Keratinocyte (primary cell): ENCODE results near the gene GAA. TPM values are rescaled to one million over a fixed set of nuclear protein-coding genes. Genes with fewer than 3 reads are reported as not detected.

Experiments used
- DNase-seq: peaks from one replicate; pipeline ENCODE4 v3.0.0-alpha.2; 2011; ENCODE audit warnings: low read depth, missing footprints, low spot score
- FAIRE-seq: peaks from 2 replicates; lab custom pipeline; 2011; peaks lifted over from hg19 to GRCh38; lab: Jason Lieb, UNC
- H2AFZ ChIP-seq: 2 replicates; pipeline ENCODE4 v1.6.0; 2012; ENCODE audit warnings: low read length, control low read depth, inconsistent platforms; ENCODE audit not compliant: control insufficient read depth
- H3K27ac ChIP-seq: 2 replicates; pipeline ENCODE4 v1.5.1; 2011; ENCODE audit warnings: low read length; ENCODE audit not compliant: control insufficient read depth, insufficient read depth
- H3K27me3 ChIP-seq: 3 replicates; pipeline ENCODE4 v1.6.0; 2011; ENCODE audit warnings: low read length; ENCODE audit not compliant: control insufficient read depth, insufficient read depth; ENCODE audit errors: extremely low read depth
- H3K36me3 ChIP-seq, 2 experiments: 2 replicates in 1 of 2; 3 replicates in 1 of 2; pipeline ENCODE4 v1.5.1; 2011; ENCODE audit warnings: low read length in 2 of 2, mild to moderate bottlenecking in 1 of 2; ENCODE audit not compliant: control insufficient read depth in 2 of 2, insufficient read depth in 2 of 2; ENCODE audit errors: extremely low read depth in 1 of 2
- H3K4me1 ChIP-seq: 3 replicates; pipeline ENCODE4 v1.5.1; 2011; ENCODE audit warnings: low read length; ENCODE audit not compliant: control insufficient read depth, insufficient read depth; ENCODE audit errors: extremely low read depth
- H3K4me2 ChIP-seq: 3 replicates; pipeline ENCODE4 v1.6.0; 2011; ENCODE audit warnings: low read depth, low read length; ENCODE audit not compliant: control insufficient read depth, insufficient read depth; ENCODE audit errors: extremely low read depth
- H3K4me3 ChIP-seq, 3 experiments: fragments of 200-600 bp in 1 of 3; sonication (generic) in 1 of 3; 2 replicates in 2 of 3; 3 replicates in 1 of 3; pipeline ENCODE4 v1.5.1; 2011 to 2016; ENCODE audit warnings: low read length in 3 of 3, mild to moderate bottlenecking in 3 of 3, control low read depth in 2 of 3, inconsistent platforms in 1 of 3, low read depth in 1 of 3, mixed read lengths in 1 of 3, mixed run types in 1 of 3, moderate library complexity in 1 of 3; ENCODE audit not compliant: control insufficient read depth in 2 of 3, insufficient read depth in 2 of 3; ENCODE audit errors: extremely low read depth in 1 of 3
- H3K79me2 ChIP-seq: 2 replicates; pipeline ENCODE4 v1.6.0; 2012; ENCODE audit warnings: low read length; ENCODE audit not compliant: control insufficient read depth, insufficient read depth
- H3K9ac ChIP-seq: 3 replicates; pipeline ENCODE4 v1.6.0; 2011; ENCODE audit warnings: low read length; ENCODE audit not compliant: control insufficient read depth, insufficient read depth; ENCODE audit errors: extremely low read depth
- H3K9me1 ChIP-seq: 3 replicates; pipeline ENCODE4 v1.6.0; 2011; ENCODE audit warnings: low read length; ENCODE audit not compliant: control insufficient read depth, insufficient read depth; ENCODE audit errors: extremely low read depth
- H3K9me3 ChIP-seq: 2 replicates; pipeline ENCODE4 v1.5.1; 2012; ENCODE audit warnings: low read depth, low read length; ENCODE audit not compliant: control insufficient read depth
- H4K20me1 ChIP-seq: 3 replicates; pipeline ENCODE4 v1.6.0; 2011; ENCODE audit warnings: low read length; ENCODE audit not compliant: control insufficient read depth, insufficient read depth; ENCODE audit errors: extremely low read depth
- CTCF ChIP-seq, 3 experiments: IDR thresholded peaks in 1 of 3; conservative IDR thresholded peaks in 1 of 3; optimal IDR thresholded peaks in 1 of 3; 2 replicates in 2 of 3; 3 replicates in 1 of 3; pipeline versions ENCODE3 to v1.5.1; 2011; ENCODE audit warnings: low read length in 3 of 3, mild to moderate bottlenecking in 3 of 3, moderate library complexity in 2 of 3, control low read depth in 1 of 3, inconsistent platforms in 1 of 3; ENCODE audit not compliant: insufficient read depth in 2 of 3; ENCODE audit errors: extremely low read depth in 1 of 3
- EZH2 ChIP-seq: IDR thresholded peaks from one replicate; pipeline ENCODE4 v1.6.1; 2012; ENCODE audit warnings: inconsistent platforms, mild to moderate bottlenecking, low read length, moderate library complexity
- dilution Hi-C: fragments of 300-500 bp; cut with MboI; formaldehyde crosslinking; loops from one replicate; pipeline ENCODE4 v1.7.0; 2020; ENCODE audit warnings: low sequenced_read_pairs; ENCODE audit not compliant: extremely low pct_ligation_motif_present
- polyA plus RNA-seq, 5 experiments: library from polyadenylated mRNA; depleted of rRNA in 3 of 5; stranded (reverse) in 3 of 5; stranded (forward) in 1 of 5; unstranded in 1 of 5; fragments of >200 nt; gene quantifications; 1 replicate in 1 of 5; 2 replicates in 3 of 5; 3 replicates in 1 of 5; pipeline versions ENCODE4 v1.2.1 to v1.2.3, GENCODE V29; 2011 to 2012; ENCODE audit warnings: missing spikeins in 2 of 5, low read depth in 1 of 5, low replicate concordance in 1 of 5

Gene GAA
- polyA plus RNA-seq, 1 donor (not counting 4 experiments of a cell fraction or from before 2014, with no cell fraction given): 3.2 TPM

GRCh38 chr17:80115159-80115558 is 13.8 kb downstream of the GAA start:
- H3K9me1 ChIP-seq: no peaks in the 10 kb centered on the region
- H4K20me1 ChIP-seq: no peaks in the 10 kb centered on the region

GRCh38 chr17:80116276-80116920 is 15.0 kb downstream of the GAA start:
- Histone ChIP-seq H3K9me3 (no peaks in the 10 kb centered on the region), H3K4me1 (no peaks in the 10 kb centered on the region), H3K27me3 (no peaks in the 10 kb centered on the region), H2AFZ (no peak overlapping the region), H4K20me1 (no peaks in the 10 kb centered on the region), H3K4me2 (no peak overlapping the region), H3K9ac (no peak overlapping the region), H3K9me1 (no peaks in the 10 kb centered on the region), H3K36me3 (no peaks in the 10 kb centered on the region), H3K27ac (no peak overlapping the region), H3K4me3 (no peak overlapping the region), H3K79me2 (no peaks in the 10 kb centered on the region)
- FAIRE-seq (no peak), DNase-seq (no peak)
- dilution Hi-C loops: no loop called here
- TF ChIP-seq CTCF (optimal IDR thresholded peaks at IDR 0.05 in 1 of 3, IDR thresholded peaks at IDR 0.05 in 1 of 3, conservative IDR thresholded peaks at IDR 0.05 in 1 of 3; ENCODE audit: extremely low read depth in 1 of 3, insufficient read depth in 2 of 3, low read length in 3 of 3) (no peak), EZH2 (no peak)

More at GRCh38 chr17:80115159-80115558, 13.8 kb downstream of the GAA start:
- H3K9ac ChIP-seq: no peak overlapping the region
- H3K79me2 ChIP-seq: no peaks in the 10 kb centered on the region
- no peaks in the 10 kb centered on the region for H3K4me1 ChIP-seq
- H2AFZ ChIP-seq: no peak overlapping the region
- TF ChIP-seq EZH2: no peak
- TF ChIP-seq CTCF (optimal IDR thresholded peaks at IDR 0.05 in 1 of 3, IDR thresholded peaks at IDR 0.05 in 1 of 3, conservative IDR thresholded peaks at IDR 0.05 in 1 of 3; ENCODE audit: extremely low read depth in 1 of 3, insufficient read depth in 2 of 3, low read length in 3 of 3): no peak
- H3K36me3 ChIP-seq: no peaks in the 10 kb centered on the region
- H3K4me2 ChIP-seq: no peak overlapping the region
- no peaks in the 10 kb centered on the region for H3K9me3 ChIP-seq
- DNase-seq (no peak), FAIRE-seq (no peak)
- dilution Hi-C loops: no loop called here
- H3K27me3 ChIP-seq: no peaks in the 10 kb centered on the region
- no peak overlapping the region for H3K4me3 ChIP-seq
- no peak overlapping the region for H3K27ac ChIP-seq
